Vagina (tissue), 2 donors: ENCODE data around the gene SIVA1. TPM values are rescaled to one million over a fixed set of nuclear protein-coding genes. Genes with fewer than 3 reads are reported as not detected.
"Not testable (repeated sequence)": the region's sequence is repeated elsewhere in the genome, so short reads cannot be mapped to it uniquely, and the experiment has no call there.

Source experiments
- DNase-seq, 2 donors: peaks; one replicate each; pipeline ENCODE4 v3.0.0-alpha.2; 2017; ENCODE audit errors: extremely low spot score in 2 of 2
- H3K27ac ChIP-seq: fragments of 200-600 bp; sonication (generic); one replicate; pipeline ENCODE4 v1.5.1; 2019
- H3K27me3 ChIP-seq: fragments of 200-600 bp; sonication (generic); one replicate; pipeline ENCODE4 v1.5.1; 2019
- H3K36me3 ChIP-seq, 2 donors: fragments of 200-600 bp; sonication (generic); one replicate each; pipeline ENCODE4 v1.5.1; 2017 to 2019
- H3K4me1 ChIP-seq: fragments of 200-600 bp; sonication (generic); one replicate; pipeline ENCODE4 v1.5.1; 2019
- H3K4me3 ChIP-seq, 2 donors: fragments of 200-600 bp; sonication (generic); 1 replicate in 1 of 2; 2 replicates in 1 of 2; pipeline ENCODE4 v1.5.1; 2016 to 2019
- H3K9me3 ChIP-seq: fragments of 200-600 bp; sonication (generic); one replicate; pipeline ENCODE4 v1.5.1; 2019
- CTCF ChIP-seq, 3 experiments: fragments of 450-650 bp in 2 of 3; fragments of 200-600 bp in 1 of 3; sonication (generic) in 1 of 3; IDR thresholded peaks; one replicate each; pipeline ENCODE4 v1.5.1; 2017 to 2019; ENCODE audit warnings: antibody characterized with exemption in 3 of 3, mild to moderate bottlenecking in 2 of 3, moderate library complexity in 2 of 3
- POLR2A ChIP-seq, 2 donors: fragments of 450-650 bp; IDR thresholded peaks; one replicate each; pipeline ENCODE4 v1.6.1; 2017; ENCODE audit warnings: antibody characterized with exemption in 2 of 2, mild to moderate bottlenecking in 2 of 2, moderate library complexity in 2 of 2
- POLR2AphosphoS5 ChIP-seq, 2 donors: sonication (generic); formaldehyde crosslinking; IDR thresholded peaks; one replicate each; pipeline ENCODE4 v1.9.0; 2017; ENCODE audit warnings: antibody characterized with exemption in 2 of 2, mild to moderate bottlenecking in 2 of 2, low read depth in 1 of 2; ENCODE audit not compliant: insufficient read depth in 1 of 2
- intact Hi-C: fragments of 100-400 bp; cut with DNase I; formaldehyde crosslinking; loops from one replicate; pipeline ENCODE4 v1.15.1; 2023
- total RNA-seq: library from RNA; depleted of rRNA; stranded (reverse); fragments of >200 nt; gene quantifications from one replicate; pipeline ENCODE4 v1.2.3, GENCODE V29; 2016

Gene SIVA1
- total RNA-seq, 1 donor from 2014 or later: 284 TPM

GRCh38 chr14:104749111-104749649 is 3.8 kb upstream of the SIVA1 start:
- TF ChIP-seq POLR2AphosphoS5 (IDR thresholded peaks at IDR 0.05; ENCODE audit: insufficient read depth in 1 of 2, low read depth in 1 of 2): no peak
- TF ChIP-seq CTCF (IDR thresholded peaks at IDR 0.05): no peak
- no peak for TF ChIP-seq POLR2A (IDR thresholded peaks at IDR 0.05)
- intact Hi-C loops: no loop called here
- no peaks in the 10 kb centered on the region for H3K36me3 ChIP-seq
- no peak overlapping the region for H3K27ac ChIP-seq
- peaks cover 54% of the 10 kb centered on the region for H3K4me1 ChIP-seq
- H3K9me3 ChIP-seq: no peaks in the 10 kb centered on the region
- no peaks in the 10 kb centered on the region for H3K27me3 ChIP-seq
- H3K4me3 ChIP-seq: no peak overlapping the region
- DNase-seq: no peak

DNA sequence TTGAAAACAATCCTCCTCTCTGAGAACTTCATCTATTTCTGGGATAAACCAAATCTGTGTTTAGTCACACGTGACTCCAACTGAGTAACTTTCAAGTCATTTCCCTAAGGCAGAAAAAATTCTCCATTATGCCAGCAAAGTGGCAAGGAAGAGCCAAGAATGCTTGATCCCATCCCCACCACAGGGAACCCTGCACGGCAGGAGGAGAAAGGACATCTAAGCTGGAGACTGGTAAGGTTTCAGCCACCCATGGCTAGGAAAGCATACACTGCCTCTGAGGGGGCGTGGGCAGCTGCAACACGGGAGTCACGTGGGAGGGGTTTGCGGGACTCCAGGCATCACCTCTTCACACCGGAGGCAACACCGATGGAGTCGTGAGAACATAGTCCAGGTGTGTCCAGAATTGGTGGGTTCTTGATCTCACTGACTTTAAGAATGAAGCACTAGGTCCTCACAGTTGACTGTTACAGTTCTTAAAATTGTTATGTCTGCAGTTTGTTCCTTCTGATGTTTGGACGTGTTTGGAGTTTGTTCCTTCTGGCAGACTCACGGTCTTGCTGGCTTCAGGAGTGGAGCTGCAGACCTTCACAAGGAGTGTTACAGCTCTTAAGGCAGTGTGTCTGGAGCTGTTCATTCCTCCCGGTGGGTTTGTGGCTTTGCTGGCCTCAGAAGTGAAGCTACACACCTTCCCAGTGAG is 2.7 kb upstream of the SIVA1 start:
- no peak overlapping the region for H3K4me3 ChIP-seq
- H3K9me3 ChIP-seq: no peaks in the 10 kb centered on the region
- intact Hi-C loops: no loop called here
- H3K4me1 ChIP-seq: peaks cover 64% of the 10 kb centered on the region
- TF ChIP-seq CTCF (IDR thresholded peaks at IDR 0.05): no peak
- no peak for TF ChIP-seq POLR2A (IDR thresholded peaks at IDR 0.05)
- TF ChIP-seq POLR2AphosphoS5 (IDR thresholded peaks at IDR 0.05; ENCODE audit: insufficient read depth in 1 of 2, low read depth in 1 of 2): no peak
- no peak overlapping the region for H3K27ac ChIP-seq
- H3K36me3 ChIP-seq: no peaks in the 10 kb centered on the region
- no peak for DNase-seq
- H3K27me3 ChIP-seq: no peaks in the 10 kb centered on the region

DNA sequence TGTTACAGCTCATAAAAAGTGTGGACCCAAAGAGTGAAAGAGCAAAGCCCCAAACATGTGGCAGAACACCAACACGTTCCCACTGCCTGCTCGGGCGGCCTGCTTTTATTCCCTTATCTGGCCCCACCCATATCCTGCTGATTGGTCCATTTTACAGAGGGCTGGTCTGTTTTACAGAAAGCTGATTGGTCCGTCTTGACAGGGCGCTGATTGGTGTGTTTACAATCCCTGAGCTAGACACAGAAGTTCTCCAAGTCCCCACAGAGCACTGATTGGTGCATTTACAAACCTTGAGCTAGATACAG is 2.2 kb upstream of the SIVA1 start:
- H3K4me3 ChIP-seq, H3K9me3 ChIP-seq, DNase-seq, intact Hi-C loops, H3K36me3 ChIP-seq, H3K27ac ChIP-seq, H3K27me3 ChIP-seq: not testable (repeated sequence)
- peaks cover 69% of the 10 kb centered on the region for H3K4me1 ChIP-seq

GRCh38 chr14:104751539-104752422 is 1.2 kb upstream of the SIVA1 start:
- no peaks in the 10 kb centered on the region for H3K9me3 ChIP-seq
- no peak for TF ChIP-seq POLR2AphosphoS5 (IDR thresholded peaks at IDR 0.05; ENCODE audit: insufficient read depth in 1 of 2, low read depth in 1 of 2)
- TF ChIP-seq CTCF (IDR thresholded peaks at IDR 0.05): no peak
- no peak for TF ChIP-seq POLR2A (IDR thresholded peaks at IDR 0.05)
- intact Hi-C loops: no loop called here
- H3K36me3 ChIP-seq: peaks cover 0 to 11% of the 10 kb centered on the region in 2 donors
- H3K27me3 ChIP-seq: no peaks in the 10 kb centered on the region
- peak overlapping the region; percentile 52 for H3K27ac ChIP-seq
- no peak for DNase-seq
- H3K4me3 ChIP-seq: peak overlapping the region; percentile 96 to 99
- peaks cover 61% of the 10 kb centered on the region for H3K4me1 ChIP-seq

- Histone ChIP-seq H3K4me3 (peak overlapping the region; percentile 96 to 99), H3K27me3 (no peaks in the 10 kb centered on the region), H3K36me3 (peaks cover 0 to 17% of the 10 kb centered on the region in 2 donors), H3K9me3 (no peaks in the 10 kb centered on the region), H3K27ac (peak overlapping the region; percentile 52), H3K4me1 (peaks cover 59% of the 10 kb centered on the region)
- TF ChIP-seq POLR2AphosphoS5 (IDR thresholded peaks at IDR 0.05; ENCODE audit: insufficient read depth in 1 of 2, low read depth in 1 of 2) (no peak), POLR2A (IDR thresholded peaks at IDR 0.05) (no peak), CTCF (IDR thresholded peaks at IDR 0.05) (no peak)
- intact Hi-C loops: no loop called here
- DNase-seq: no peak
Measured at GRCh38 chr14:104752423-104752734, 568 bp upstream of the SIVA1 start.
